ENCODE results near the gene SYT1. TPM values are rescaled to one million over a fixed set of nuclear protein-coding genes. Genes with fewer than 3 reads are reported as not detected.

The SYT1 gene
- total RNA-seq, 1 donor from 2014 or later: 0.37 TPM

DNA sequence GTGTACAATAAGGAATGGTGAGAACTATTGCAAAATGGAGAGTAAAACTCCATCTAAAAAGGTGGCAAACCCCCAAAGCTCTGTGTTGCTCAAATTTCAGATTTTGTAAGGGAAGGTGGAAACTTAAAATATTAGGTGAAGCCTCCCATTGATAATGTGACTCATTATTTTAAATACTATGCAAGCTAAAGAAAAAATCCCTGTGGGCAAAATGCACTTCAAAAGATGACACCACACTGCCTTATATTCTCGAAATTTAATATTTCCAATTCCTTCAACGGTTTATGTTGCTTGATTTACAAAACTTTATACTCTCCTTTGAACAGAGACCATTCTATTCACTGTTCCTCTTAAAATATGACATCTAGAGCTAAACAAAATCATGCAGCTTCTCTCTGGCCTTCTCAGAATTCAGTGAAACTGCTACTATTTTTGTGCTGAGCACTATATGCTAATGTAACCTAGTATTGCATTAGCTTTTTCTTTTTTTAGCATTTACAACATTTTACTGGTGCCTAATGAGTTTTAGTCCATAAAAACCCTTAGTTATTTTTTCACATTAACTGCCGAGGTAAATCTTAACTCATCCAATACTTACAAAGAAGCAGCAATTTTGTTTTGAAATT is 297.7 kb downstream of the SYT1 start:
- no peaks in the 10 kb centered on the region for H3K9me3 Mint-ChIP-seq (ENCODE audit: low read depth)
- H3K4me3 Mint-ChIP-seq (ENCODE audit: unreplicated experiment): no peak overlapping the region
- peaks cover 4% of the 10 kb centered on the region for H3K27me3 Mint-ChIP-seq (ENCODE audit: low read depth)
- TF ChIP-seq, protein P1, sequence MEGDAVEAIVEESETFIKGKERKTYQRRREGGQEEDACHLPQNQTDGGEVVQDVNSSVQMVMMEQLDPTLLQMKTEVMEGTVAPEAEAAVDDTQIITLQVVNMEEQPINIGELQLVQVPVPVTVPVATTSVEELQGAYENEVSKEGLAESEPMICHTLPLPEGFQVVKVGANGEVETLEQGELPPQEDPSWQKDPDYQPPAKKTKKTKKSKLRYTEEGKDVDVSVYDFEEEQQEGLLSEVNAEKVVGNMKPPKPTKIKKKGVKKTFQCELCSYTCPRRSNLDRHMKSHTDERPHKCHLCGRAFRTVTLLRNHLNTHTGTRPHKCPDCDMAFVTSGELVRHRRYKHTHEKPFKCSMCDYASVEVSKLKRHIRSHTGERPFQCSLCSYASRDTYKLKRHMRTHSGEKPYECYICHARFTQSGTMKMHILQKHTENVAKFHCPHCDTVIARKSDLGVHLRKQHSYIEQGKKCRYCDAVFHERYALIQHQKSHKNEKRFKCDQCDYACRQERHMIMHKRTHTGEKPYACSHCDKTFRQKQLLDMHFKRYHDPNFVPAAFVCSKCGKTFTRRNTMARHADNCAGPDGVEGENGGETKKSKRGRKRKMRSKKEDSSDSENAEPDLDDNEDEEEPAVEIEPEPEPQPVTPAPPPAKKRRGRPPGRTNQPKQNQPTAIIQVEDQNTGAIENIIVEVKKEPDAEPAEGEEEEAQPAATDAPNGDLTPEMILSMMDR (IDR thresholded peaks at IDR 0.05): no peak
- no peak for DNase-seq (ENCODE audit: low spot score)
- no peak overlapping the region for H3K27ac Mint-ChIP-seq (ENCODE audit: unreplicated experiment)
- H3K4me1 Mint-ChIP-seq (ENCODE audit: low read depth): no peaks in the 10 kb centered on the region
- H3K36me3 Mint-ChIP-seq (ENCODE audit: low read depth): peaks cover under 1% of the 10 kb centered on the region

DNA sequence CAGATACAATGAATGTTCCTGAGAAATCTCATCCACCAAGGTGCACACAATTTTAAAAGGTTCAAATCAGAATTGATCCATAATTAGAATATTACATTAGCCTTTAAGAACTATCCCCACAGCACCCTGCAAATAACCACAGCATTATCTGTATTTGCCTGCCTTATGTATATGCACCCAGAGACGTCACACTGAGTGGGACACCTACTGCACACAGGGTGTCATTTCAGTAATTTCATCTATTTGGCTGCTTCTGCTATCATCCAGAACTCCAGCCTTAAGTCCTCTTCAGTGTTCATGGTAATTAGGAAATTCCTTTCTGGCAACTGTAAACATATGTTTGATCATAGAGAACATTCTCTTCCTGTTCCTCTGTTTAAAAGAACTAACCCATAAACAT is 298.4 kb downstream of the SYT1 start:
- H3K27me3 Mint-ChIP-seq (ENCODE audit: low read depth): peaks cover 5% of the 10 kb centered on the region
- H3K4me3 Mint-ChIP-seq (ENCODE audit: unreplicated experiment): no peak overlapping the region
- H3K4me1 Mint-ChIP-seq (ENCODE audit: low read depth): no peaks in the 10 kb centered on the region
- DNase-seq (ENCODE audit: low spot score): no peak
- H3K27ac Mint-ChIP-seq (ENCODE audit: unreplicated experiment): no peak overlapping the region
- TF ChIP-seq, protein P1 (IDR thresholded peaks at IDR 0.05): no peak
- H3K9me3 Mint-ChIP-seq (ENCODE audit: low read depth): no peaks in the 10 kb centered on the region
- peaks cover 2% of the 10 kb centered on the region for H3K36me3 Mint-ChIP-seq (ENCODE audit: low read depth)

DNA sequence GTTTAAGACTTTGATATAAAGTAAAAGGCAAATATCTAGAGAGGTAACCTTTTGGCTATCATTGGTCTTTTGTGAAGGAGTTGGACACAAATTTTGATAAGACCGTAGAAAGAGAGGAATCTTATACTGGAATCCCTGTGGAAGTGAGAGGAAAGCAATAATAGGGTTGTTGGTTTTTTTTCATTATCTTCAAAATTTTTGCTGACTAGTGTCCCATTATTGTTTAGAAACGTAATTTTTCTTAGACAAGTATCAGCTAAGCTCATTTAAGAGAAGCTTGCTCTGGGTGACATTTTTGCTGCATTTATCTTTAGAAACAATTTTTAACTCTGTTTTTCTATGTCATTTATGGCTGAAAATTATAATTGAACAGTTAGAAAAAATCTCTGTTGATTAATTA is 300.3 kb downstream of the SYT1 start:
- H3K27me3 Mint-ChIP-seq (ENCODE audit: low read depth): peaks cover 5% of the 10 kb centered on the region
- TF ChIP-seq, protein P1 (IDR thresholded peaks at IDR 0.05): no peak
- H3K4me1 Mint-ChIP-seq (ENCODE audit: low read depth): no peaks in the 10 kb centered on the region
- no peak for DNase-seq (ENCODE audit: low spot score)
- no peak overlapping the region for H3K27ac Mint-ChIP-seq (ENCODE audit: unreplicated experiment)
- no peaks in the 10 kb centered on the region for H3K9me3 Mint-ChIP-seq (ENCODE audit: low read depth)
- H3K4me3 Mint-ChIP-seq (ENCODE audit: unreplicated experiment): no peak overlapping the region
- H3K36me3 Mint-ChIP-seq (ENCODE audit: low read depth): peaks cover 2% of the 10 kb centered on the region

DNA sequence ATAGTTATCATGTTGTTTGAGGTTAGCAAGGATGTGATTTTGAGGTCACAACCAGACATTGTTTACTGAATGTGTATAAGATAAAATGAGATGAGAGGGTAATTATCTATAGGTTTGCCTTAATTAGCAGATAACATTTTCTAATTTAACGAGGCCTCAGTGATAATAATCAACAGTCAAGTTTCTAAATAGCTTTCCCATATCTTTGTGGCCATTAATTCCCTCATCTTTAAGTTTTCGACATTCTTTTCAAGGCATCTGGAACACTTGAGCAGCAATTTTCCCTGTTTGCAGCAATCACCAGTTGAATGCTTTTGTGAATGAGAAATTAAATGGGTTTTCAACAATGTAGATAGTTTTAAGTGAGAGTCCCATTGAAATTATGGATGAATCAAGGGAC is 304.1 kb downstream of the SYT1 start:
- peaks cover 9% of the 10 kb centered on the region for H3K27me3 Mint-ChIP-seq (ENCODE audit: low read depth)
- H3K36me3 Mint-ChIP-seq (ENCODE audit: low read depth): peaks cover 5% of the 10 kb centered on the region
- no peaks in the 10 kb centered on the region for H3K4me1 Mint-ChIP-seq (ENCODE audit: low read depth)
- TF ChIP-seq, protein P1 (IDR thresholded peaks at IDR 0.05): no peak
- peaks cover 9% of the 10 kb centered on the region for H3K9me3 Mint-ChIP-seq (ENCODE audit: low read depth)
- no peak overlapping the region for H3K27ac Mint-ChIP-seq (ENCODE audit: unreplicated experiment)
- no peak for DNase-seq (ENCODE audit: low spot score)
- H3K4me3 Mint-ChIP-seq (ENCODE audit: unreplicated experiment): no peak overlapping the region

DNA sequence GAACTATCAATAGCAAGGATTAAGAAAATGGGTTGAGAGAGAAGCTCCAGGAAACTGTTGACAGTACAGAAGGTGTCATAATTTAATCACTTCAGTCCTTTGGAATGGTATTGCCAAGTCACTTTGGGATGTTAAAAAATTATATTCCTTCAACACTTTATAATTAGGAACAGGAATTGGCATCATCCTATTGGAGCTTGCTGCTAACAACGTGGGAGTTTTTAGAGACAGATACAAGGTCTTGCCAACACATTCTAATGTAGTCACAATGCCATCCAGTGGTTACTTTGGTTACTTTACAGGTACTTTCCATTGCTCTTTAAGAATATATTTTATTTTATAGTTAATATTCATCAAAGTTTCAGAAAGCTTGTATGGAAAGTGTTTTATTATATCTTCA is 310.1 kb downstream of the SYT1 start:
- Mint-ChIP-seq H3K4me3 (ENCODE audit: unreplicated experiment) (no peak overlapping the region), H3K9me3 (ENCODE audit: low read depth) (peaks cover 13% of the 10 kb centered on the region), H3K36me3 (ENCODE audit: low read depth) (peaks cover 3% of the 10 kb centered on the region), H3K27me3 (ENCODE audit: low read depth) (peaks cover 8% of the 10 kb centered on the region), H3K27ac (ENCODE audit: unreplicated experiment) (no peak overlapping the region), H3K4me1 (ENCODE audit: low read depth) (no peaks in the 10 kb centered on the region)
- TF ChIP-seq, protein P1 (IDR thresholded peaks at IDR 0.05): peak; percentile 75
- DNase-seq (ENCODE audit: low spot score): no peak
